Measurements from ENCODE around the gene CELSR3. TPM values are rescaled to one million over a fixed set of nuclear protein-coding genes. Genes with fewer than 3 reads are reported as not detected.

The CELSR3 gene
- total and polyA plus RNA-seq, 2 of the 4 experiments (the other 2 are of a cell fraction) = 0.18 to 0.63 TPM

DNA sequence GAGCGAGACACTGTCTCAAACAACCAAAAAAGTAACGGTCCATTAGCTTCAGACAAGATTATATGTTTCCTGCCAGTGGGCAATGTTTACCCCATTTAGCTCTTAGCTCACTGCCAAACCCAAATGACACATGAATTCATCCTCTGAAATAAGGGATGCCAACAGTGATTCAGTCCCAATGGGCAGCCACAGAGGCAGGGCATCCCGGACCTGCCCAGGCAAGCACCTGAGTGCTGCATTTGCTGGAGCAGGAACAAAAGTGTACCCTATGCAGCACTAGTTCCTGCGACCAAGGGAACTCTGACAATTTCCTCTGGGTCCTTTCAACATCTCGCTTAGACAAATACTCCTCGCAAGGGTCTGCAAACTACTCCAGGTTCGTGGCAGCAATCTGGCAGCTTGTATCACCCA is 46.4 kb upstream of the CELSR3 start:
- no peak for DNase-seq
- peak overlapping the region; percentile 72; the same call in 1 of the 2 replicates for H3K27ac ChIP-seq (ENCODE audit: insufficient read depth, low read length)

More for the DNA sequence above, 46.4 kb upstream of the CELSR3 start:
- ChIA-PET POLR2A (ENCODE audit: unreplicated experiment) (no interaction called here), CTCF (interaction anchor here (0.5 to 0.6 kb wide), 2 partner anchors 10 to 65 kb away, joined by 3 to 4 read pairs; no protein-coding TSS in a partner anchor)
- no peak overlapping the region for H3K4me3 ChIP-seq (ENCODE audit: insufficient read depth, low read depth, low read length)
- no peaks in the 10 kb centered on the region for H3K9me3 ChIP-seq (ENCODE audit: control insufficient read depth, insufficient read depth, low read length)
- peak overlapping the region; percentile 45 for H3K4ac ChIP-seq (ENCODE audit: low read depth, low read length)
- H3K18ac ChIP-seq (ENCODE audit: low read depth, low read length) = no peak overlapping the region
- intact Hi-C loops (cut with micrococcal nuclease) = no loop called here
- peaks cover 44% of the 10 kb centered on the region for H3K36me3 ChIP-seq (ENCODE audit: control insufficient read depth, insufficient read depth, low read length)
- no TSS peak for BruUV-seq (replicated peaks)
- no peak overlapping the region for H3K23ac ChIP-seq (ENCODE audit: low read depth, low read length)
- H2AK9ac ChIP-seq (replicated peaks; ENCODE audit: low read depth, low read length, poor library complexity) = no peak overlapping the region
- no peak overlapping the region for H4K5ac ChIP-seq (ENCODE audit: low read depth, low read length)
- no peak overlapping the region for H2AFZ ChIP-seq (replicated peaks; ENCODE audit: low read length, poor library complexity)
- H3K4me1 ChIP-seq (ENCODE audit: control insufficient read depth, insufficient read depth, low read length) = peaks cover 13% of the 10 kb centered on the region
- peaks cover 96% of the 10 kb centered on the region for H4K20me1 ChIP-seq (ENCODE audit: insufficient read depth, low read length)
- peaks cover 37% of the 10 kb centered on the region for H3K9me1 ChIP-seq (ENCODE audit: insufficient read depth, low read length)
- H4K8ac ChIP-seq (ENCODE audit: low read depth in 2 of 2, low read length in 2 of 2) = no peak overlapping the region
- WGBS, 2 experiments (ENCODE audit: extremely low coverage in 2 of 2, insufficient read length in 1 of 2) = 80% methylated on average over 5 of the region's 7 CpGs; no CpG with 5 or more reads in 1 of the 2 experiments
- peaks cover 3 to 61% of the 10 kb centered on the region in 2 experiments for H3K79me1 ChIP-seq (ENCODE audit: low read depth in 1 of 2, low read length in 2 of 2)
- H2BK120ac ChIP-seq (ENCODE audit: low read depth, low read length) = no peak overlapping the region
- H2BK5ac ChIP-seq (ENCODE audit: low read depth, low read length, poor library complexity, severe bottlenecking) = peak overlapping the region; percentile 84
- H2BK15ac ChIP-seq (ENCODE audit: low read depth, low read length) = no peak overlapping the region
- ATAC-seq (ENCODE audit: low read depth) = peak; percentile 17
- H2BK20ac ChIP-seq (ENCODE audit: low read depth, low read length) = no peak overlapping the region
- no peaks in the 10 kb centered on the region for H3K27me3 ChIP-seq (ENCODE audit: control insufficient read depth, insufficient read depth, low read length)
- no peak overlapping the region for H3K56ac ChIP-seq (ENCODE audit: extremely low read depth, insufficient read depth, low read length)
- H2AK5ac ChIP-seq (ENCODE audit: low read depth, low read length) = peak overlapping the region; percentile 9; the same call in 1 of the 2 replicates
- no peak overlapping the region for H3K4me2 ChIP-seq (ENCODE audit: low read depth, low read length)
- dilution Hi-C loops (cut with HindIII; ENCODE audit: low sequenced_read_pairs, unreplicated experiment) = no loop called here
- no peak overlapping the region for H4K91ac ChIP-seq (ENCODE audit: insufficient read depth, low read depth, low read length)
- peak overlapping the region; percentile 44; the same call in 1 of the 2 replicates for H3K14ac ChIP-seq (replicated peaks; ENCODE audit: low read depth, low read length)
- TF ChIP-seq CHD1 (IDR thresholded peaks at IDR 0.05; ENCODE audit: low read depth, low read length) (no peak), CEBPB (IDR thresholded peaks at IDR 0.05; ENCODE audit: low read depth, low read length) (no peak), MAFK (IDR thresholded peaks at IDR 0.05; ENCODE audit: low read depth, low read length) (no peak), FOS (IDR thresholded peaks at IDR 0.05; ENCODE audit: low read depth, low read length) (no peak), MAZ (IDR thresholded peaks at IDR 0.05; ENCODE audit: borderline replicate concordance, low read depth, low read length) (no peak), RFX5 (IDR thresholded peaks at IDR 0.05; ENCODE audit: low read depth, low read length) (no peak), RCOR1 (IDR thresholded peaks at IDR 0.05; ENCODE audit: insufficient replicate concordance, low read length) (no peak), NFE2L2 (IDR thresholded peaks at IDR 0.05; ENCODE audit: low read depth, low read length) (no peak), BHLHE40 (IDR thresholded peaks at IDR 0.05; ENCODE audit: low read depth, low read length) (no peak)
- TF ChIP-seq, protein P1, sequence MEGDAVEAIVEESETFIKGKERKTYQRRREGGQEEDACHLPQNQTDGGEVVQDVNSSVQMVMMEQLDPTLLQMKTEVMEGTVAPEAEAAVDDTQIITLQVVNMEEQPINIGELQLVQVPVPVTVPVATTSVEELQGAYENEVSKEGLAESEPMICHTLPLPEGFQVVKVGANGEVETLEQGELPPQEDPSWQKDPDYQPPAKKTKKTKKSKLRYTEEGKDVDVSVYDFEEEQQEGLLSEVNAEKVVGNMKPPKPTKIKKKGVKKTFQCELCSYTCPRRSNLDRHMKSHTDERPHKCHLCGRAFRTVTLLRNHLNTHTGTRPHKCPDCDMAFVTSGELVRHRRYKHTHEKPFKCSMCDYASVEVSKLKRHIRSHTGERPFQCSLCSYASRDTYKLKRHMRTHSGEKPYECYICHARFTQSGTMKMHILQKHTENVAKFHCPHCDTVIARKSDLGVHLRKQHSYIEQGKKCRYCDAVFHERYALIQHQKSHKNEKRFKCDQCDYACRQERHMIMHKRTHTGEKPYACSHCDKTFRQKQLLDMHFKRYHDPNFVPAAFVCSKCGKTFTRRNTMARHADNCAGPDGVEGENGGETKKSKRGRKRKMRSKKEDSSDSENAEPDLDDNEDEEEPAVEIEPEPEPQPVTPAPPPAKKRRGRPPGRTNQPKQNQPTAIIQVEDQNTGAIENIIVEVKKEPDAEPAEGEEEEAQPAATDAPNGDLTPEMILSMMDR (conservative IDR thresholded peaks at IDR 0.05; ENCODE audit: low read depth, low read length) = no peak
- TF ChIP-seq, protein P2, sequence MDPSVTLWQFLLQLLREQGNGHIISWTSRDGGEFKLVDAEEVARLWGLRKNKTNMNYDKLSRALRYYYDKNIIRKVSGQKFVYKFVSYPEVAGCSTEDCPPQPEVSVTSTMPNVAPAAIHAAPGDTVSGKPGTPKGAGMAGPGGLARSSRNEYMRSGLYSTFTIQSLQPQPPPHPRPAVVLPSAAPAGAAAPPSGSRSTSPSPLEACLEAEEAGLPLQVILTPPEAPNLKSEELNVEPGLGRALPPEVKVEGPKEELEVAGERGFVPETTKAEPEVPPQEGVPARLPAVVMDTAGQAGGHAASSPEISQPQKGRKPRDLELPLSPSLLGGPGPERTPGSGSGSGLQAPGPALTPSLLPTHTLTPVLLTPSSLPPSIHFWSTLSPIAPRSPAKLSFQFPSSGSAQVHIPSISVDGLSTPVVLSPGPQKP (IDR thresholded peaks at IDR 0.05; ENCODE audit: borderline replicate concordance, low read depth, low read length) = no peak
- in situ Hi-C loops (cut with MboI; ENCODE audit: low sequenced_read_pairs) = no loop called here
- no peak overlapping the region for H3K9ac ChIP-seq (ENCODE audit: low read depth, low read length)
